Astrocyte (in vitro differentiated cells and primary cell): ENCODE measurements around the gene SSH2.
"Not testable (repeated sequence)": the region's sequence is repeated elsewhere in the genome, so short reads cannot be mapped to it uniquely, and the experiment has no call there.

Source experiments
- EZH2 ChIP-seq: IDR thresholded peaks from 2 replicates; pipeline ENCODE4 v1.6.1; 2012; ENCODE audit warnings: mild to moderate bottlenecking, low read length, inconsistent platforms; ENCODE audit not compliant: insufficient read depth
- TF ChIP-seq, protein P1 (sequence below): IDR thresholded peaks from 2 replicates; pipeline ENCODE4 v1.5.1; 2011; ENCODE audit warnings: low read depth, mild to moderate bottlenecking, inconsistent platforms, low read length, moderate library complexity; ENCODE audit not compliant: insufficient read depth

DNA sequence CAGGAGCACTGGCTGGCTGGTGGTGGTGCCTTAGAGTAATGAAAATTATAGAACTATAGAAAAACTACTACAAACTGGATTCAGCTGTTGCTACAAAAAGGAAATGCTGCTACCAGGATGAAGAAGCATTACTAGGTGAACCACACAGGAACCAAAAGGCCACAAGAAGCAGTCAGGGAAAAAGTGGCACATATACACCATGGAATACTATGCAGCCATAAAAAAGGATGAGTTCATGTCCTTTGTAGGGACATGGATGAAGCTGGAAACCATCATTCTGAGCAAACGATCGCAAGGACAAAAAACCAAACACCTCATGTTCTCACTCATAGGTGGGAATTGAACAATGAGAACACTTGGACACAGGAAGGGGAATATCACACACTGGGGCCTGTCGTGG is 5.9 kb upstream of the SSH2 start:
- TF ChIP-seq, protein P1, sequence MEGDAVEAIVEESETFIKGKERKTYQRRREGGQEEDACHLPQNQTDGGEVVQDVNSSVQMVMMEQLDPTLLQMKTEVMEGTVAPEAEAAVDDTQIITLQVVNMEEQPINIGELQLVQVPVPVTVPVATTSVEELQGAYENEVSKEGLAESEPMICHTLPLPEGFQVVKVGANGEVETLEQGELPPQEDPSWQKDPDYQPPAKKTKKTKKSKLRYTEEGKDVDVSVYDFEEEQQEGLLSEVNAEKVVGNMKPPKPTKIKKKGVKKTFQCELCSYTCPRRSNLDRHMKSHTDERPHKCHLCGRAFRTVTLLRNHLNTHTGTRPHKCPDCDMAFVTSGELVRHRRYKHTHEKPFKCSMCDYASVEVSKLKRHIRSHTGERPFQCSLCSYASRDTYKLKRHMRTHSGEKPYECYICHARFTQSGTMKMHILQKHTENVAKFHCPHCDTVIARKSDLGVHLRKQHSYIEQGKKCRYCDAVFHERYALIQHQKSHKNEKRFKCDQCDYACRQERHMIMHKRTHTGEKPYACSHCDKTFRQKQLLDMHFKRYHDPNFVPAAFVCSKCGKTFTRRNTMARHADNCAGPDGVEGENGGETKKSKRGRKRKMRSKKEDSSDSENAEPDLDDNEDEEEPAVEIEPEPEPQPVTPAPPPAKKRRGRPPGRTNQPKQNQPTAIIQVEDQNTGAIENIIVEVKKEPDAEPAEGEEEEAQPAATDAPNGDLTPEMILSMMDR = not testable (repeated sequence)
- TF ChIP-seq EZH2 = not testable (repeated sequence)
